GM19324 (cell line): Measurements from ENCODE around the gene KCNK15.
"Not testable (repeated sequence)": the region's sequence is repeated elsewhere in the genome, so short reads cannot be mapped to it uniquely, and the experiment has no call there.

ENCODE experiments used
- ATAC-seq: cut with Tn5 transposase; IDR thresholded peaks from one replicate; pipeline ENCODE4 v1.9.1; 2021; ENCODE audit warnings: mild to moderate bottlenecking, moderate library complexity; ENCODE audit not compliant: unreplicated experiment, low FRiP score

KCNK15 gene

GRCh38 chr20:44745598-44746366 lies at the start of gene KCNK15:
Gene KCNK15 (plus strand): TSS chr20:44745865. CDS start chr20:44745911, 46 bp downstream.
- ATAC-seq: no peak

- ATAC-seq: no peak
These were observed 49.4 kb upstream of the KCNK15 start for GRCh38 chr20:44696315-44696714.

GRCh38 chr20:44697041-44697440 lies 48.6 kb upstream of the KCNK15 start:
- not testable (repeated sequence) for ATAC-seq

- ATAC-seq: no peak
These were observed 47.3 kb upstream of the KCNK15 start for GRCh38 chr20:44698351-44698750.

GRCh38 chr20:44700306-44700705 lies 45.4 kb upstream of the KCNK15 start:
- no peak for ATAC-seq

GRCh38 chr20:44701118-44701857 lies 44.4 kb upstream of the KCNK15 start:
- ATAC-seq: no peak

GRCh38 chr20:44701858-44702256 lies 43.8 kb upstream of the KCNK15 start:
- no peak for ATAC-seq

- ATAC-seq: no peak
These were observed 42.9 kb upstream of the KCNK15 start for GRCh38 chr20:44702776-44703175.

GRCh38 chr20:44703183-44703925 lies 42.3 kb upstream of the KCNK15 start:
- ATAC-seq: no peak

GRCh38 chr20:44703956-44704488 lies 41.6 kb upstream of the KCNK15 start:
- ATAC-seq: no peak

- ATAC-seq: no peak
These were observed 41.1 kb upstream of the KCNK15 start for GRCh38 chr20:44704551-44704971.

GRCh38 chr20:44705364-44706094 lies 40.1 kb upstream of the KCNK15 start:
- no peak for ATAC-seq

- ATAC-seq: no peak
These were observed 39.2 kb upstream of the KCNK15 start for GRCh38 chr20:44706301-44707017.

GRCh38 chr20:44707018-44707579 lies 38.6 kb upstream of the KCNK15 start:
- ATAC-seq: no peak

GRCh38 chr20:44709380-44709779 lies 36.3 kb upstream of the KCNK15 start:
- no peak for ATAC-seq

- ATAC-seq: no peak
These were observed 35.9 kb upstream of the KCNK15 start for GRCh38 chr20:44709797-44710196.

GRCh38 chr20:44711237-44711636 lies 34.4 kb upstream of the KCNK15 start:
- no peak for ATAC-seq

- ATAC-seq: no peak
These were observed 31.5 kb upstream of the KCNK15 start for GRCh38 chr20:44714102-44714700.
